ENCODE measurements around the gene FBXO47.
"Not testable (repeated sequence)": the region's sequence is repeated elsewhere in the genome, so short reads cannot be mapped to it uniquely, and the experiment has no call there.

Gene FBXO47

GRCh38 chr17:38980490-38981217, 13.5 kb upstream of the FBXO47 start:
- no peak for DNase-seq (ENCODE audit: low spot score)

DNA sequence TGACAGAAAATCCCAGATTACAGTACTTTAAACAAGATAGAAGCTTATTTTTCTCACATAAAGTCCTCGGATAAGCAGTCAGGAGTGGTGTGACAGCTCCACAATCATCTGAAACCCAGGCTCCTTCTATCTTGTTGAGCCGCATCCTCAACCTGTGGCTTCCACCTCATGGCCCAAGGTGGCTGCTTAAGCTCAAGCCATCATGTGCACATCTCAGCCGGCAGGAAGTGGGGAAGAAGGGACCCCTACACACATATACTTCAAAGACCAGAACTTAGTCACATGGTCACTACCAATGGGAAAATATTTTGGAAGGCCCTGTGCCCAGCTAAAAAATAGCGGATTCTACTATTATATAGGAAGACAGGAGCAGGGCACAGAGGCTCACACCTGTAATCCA, 11.0 kb upstream of the FBXO47 start:
- DNase-seq (ENCODE audit: low spot score) = no peak

GRCh38 chr17:38976187-38976551, 9.0 kb upstream of the FBXO47 start:
- DNase-seq (ENCODE audit: low spot score) = not testable (repeated sequence)

DNA sequence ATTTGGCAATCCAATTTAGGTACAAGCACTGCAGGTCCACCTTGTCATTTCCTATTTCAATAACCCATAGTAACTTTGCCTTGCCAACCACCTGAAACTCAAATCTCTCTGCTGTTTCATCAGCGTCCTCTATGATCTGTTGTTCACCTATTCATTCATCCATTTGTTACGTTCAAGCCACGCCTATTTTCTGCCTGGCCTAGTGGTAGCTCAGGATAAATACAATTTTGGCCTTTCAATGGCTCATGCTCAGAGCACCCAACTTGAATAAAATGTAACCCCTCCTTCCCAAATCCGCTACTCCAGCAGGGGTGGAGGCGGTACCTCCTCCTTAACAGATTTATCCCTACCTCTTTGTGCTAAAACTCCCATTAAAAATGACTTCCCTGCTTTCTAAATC, 3.6 kb upstream of the FBXO47 start:
- no peak for DNase-seq (ENCODE audit: low spot score)

- no peak for DNase-seq (ENCODE audit: low spot score)
Measured at GRCh38 chr17:38970128-38970527, 2.9 kb upstream of the FBXO47 start.

- DNase-seq (ENCODE audit: low spot score) = no peak
Measured at GRCh38 chr17:38969281-38969680, 2.1 kb upstream of the FBXO47 start.

- no peak for DNase-seq (ENCODE audit: low spot score)
Measured at GRCh38 chr17:38961413-38961812, 5.8 kb downstream of the FBXO47 start.

- no peak for DNase-seq (ENCODE audit: low spot score)
Measured at GRCh38 chr17:38960402-38960801, 6.8 kb downstream of the FBXO47 start.

DNA sequence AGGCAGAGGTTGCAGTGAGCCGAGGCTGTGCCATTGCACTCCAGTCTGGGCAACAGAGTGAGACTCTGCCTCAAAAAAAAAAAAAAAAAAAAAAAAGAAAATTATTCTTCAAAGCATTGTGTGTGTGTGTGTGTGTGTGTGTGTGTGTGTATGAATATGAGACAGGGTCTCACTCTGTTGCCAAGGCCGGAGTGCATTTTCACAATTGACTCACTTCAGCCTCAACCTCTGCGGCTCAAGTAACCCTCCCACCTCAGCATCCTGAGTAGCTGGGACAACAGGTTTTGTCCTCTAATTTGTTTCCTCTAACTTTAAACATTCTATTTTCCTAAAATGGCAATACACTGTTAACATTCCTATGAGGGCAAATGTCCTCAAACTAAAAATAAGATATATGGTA, 7.7 kb downstream of the FBXO47 start:
- DNase-seq (ENCODE audit: low spot score) = no peak

- DNase-seq (ENCODE audit: low spot score) = no peak
Measured at GRCh38 chr17:38958756-38959155, 8.4 kb downstream of the FBXO47 start.

DNA sequence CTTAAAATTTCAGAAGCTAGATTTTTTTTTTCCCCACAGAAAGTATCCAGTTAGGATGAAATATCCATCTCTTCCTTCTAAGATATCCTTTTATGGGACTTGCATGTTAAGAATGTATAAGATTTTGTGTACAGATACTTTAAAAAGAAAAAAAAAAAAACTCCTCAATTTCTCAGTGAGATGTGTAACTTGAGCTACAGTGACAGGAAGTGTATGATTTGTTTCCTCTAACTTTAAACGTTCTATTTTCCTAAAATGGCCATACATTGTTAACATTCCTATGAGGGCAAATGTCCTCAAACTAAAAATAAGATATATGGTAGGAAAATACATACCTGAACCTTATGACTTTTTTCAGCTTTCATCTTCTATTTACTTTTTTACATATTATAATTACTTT, 8.9 kb downstream of the FBXO47 start:
- no peak for DNase-seq (ENCODE audit: low spot score)

- DNase-seq (ENCODE audit: low spot score) = not testable (repeated sequence)
Measured at GRCh38 chr17:38953800-38954199, 13.4 kb downstream of the FBXO47 start.

DNA sequence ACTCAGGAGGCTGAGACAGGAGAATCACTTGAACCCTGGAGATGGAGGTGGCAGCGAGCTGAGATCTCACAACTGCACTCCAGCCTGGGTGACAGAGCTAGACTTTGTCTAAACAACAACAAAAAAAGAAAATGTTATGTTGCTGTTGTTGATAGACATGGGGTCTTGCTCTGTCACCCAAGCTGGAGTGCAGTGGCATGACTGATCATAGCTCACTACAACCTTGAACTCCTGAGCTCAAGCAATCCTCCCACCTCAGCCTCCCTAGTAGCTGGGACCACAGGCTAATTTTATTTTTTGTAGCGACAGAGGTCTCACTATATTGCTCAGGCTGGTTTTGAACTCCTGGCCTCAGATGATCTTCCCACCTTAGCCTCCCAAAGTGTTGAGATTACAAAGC, 20.0 kb downstream of the FBXO47 start:
- DNase-seq (ENCODE audit: low spot score) = no peak

DNA sequence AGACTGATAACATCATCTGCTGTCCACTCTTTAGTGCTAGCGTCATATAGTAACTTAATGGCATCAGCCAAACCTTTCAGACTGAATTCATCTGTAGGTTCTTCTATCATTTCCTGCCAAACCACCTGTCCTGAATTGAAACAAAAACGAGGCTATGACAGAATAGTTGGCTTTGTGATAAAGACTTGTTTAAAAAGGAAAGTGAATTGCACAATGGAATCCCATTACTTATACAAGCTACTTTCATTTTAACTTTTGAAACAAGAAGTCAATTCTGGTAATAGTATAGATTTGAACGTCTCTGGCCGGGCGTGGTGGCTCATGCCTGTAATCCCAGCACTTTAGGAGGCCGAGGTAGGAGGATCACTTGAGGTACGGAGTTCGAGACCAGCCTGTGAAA, 23.6 kb downstream of the FBXO47 start:
- no peak for DNase-seq (ENCODE audit: low spot score)

DNA sequence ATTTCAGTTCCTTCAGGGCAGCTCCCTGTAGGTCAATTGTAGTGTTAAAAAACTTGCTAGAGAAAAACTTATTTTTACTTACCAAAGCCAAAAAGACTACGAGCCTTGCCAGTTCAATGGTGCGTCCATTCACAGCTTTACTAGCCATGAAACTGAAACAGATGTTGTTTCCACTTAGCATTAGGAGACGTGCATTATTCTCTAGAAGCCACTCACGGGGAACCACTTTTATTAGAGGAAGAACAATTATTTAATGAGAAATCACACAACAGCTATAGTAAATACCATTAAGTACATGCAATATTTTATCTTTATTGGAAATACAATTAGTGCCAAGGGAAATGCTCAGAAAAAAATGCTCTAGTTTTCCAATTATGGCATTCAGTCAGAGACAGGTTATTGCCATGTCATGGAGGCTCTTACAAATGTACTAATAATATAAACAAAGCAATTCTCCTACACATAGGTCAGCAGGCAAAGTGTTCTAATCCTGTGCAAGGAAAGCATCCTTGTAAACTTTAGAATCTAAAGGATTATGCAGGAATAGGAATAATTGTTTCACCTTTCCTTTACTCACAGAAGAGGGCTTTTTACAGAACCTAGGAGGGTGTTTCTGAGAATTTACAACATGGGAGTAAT, 24.4 kb downstream of the FBXO47 start:
- peak; percentile 23 for DNase-seq (ENCODE audit: low spot score)

- no peak for DNase-seq (ENCODE audit: low spot score)
Measured at GRCh38 chr17:38940404-38940803, 26.8 kb downstream of the FBXO47 start.

GRCh38 chr17:38939987-38940386, 27.2 kb downstream of the FBXO47 start:
- DNase-seq (ENCODE audit: low spot score) = no peak

GRCh38 chr17:38933962-38934361, 33.2 kb downstream of the FBXO47 start:
- DNase-seq (ENCODE audit: low spot score) = not testable (repeated sequence)

DNA sequence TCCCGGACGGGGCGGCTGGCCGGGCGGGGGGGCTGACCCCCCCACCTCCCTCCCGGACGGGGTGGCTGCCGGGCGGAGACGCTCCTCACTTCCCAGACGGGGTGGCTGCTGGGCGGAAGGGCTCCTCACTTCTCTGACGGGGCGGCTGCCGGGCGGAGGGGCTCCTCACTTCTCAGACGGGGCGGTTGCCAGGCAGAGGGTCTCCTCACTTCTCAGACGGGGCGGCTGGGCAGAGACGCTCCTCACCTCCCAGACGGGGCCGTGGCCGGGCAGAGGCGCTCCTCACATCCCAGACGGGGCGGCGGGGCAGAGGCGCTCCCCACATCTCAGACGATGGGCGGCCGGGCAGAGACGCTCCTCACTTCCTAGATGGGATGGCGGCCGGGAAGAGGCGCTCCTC, 36.4 kb downstream of the FBXO47 start:
- DNase-seq (ENCODE audit: low spot score) = not testable (repeated sequence)

DNA sequence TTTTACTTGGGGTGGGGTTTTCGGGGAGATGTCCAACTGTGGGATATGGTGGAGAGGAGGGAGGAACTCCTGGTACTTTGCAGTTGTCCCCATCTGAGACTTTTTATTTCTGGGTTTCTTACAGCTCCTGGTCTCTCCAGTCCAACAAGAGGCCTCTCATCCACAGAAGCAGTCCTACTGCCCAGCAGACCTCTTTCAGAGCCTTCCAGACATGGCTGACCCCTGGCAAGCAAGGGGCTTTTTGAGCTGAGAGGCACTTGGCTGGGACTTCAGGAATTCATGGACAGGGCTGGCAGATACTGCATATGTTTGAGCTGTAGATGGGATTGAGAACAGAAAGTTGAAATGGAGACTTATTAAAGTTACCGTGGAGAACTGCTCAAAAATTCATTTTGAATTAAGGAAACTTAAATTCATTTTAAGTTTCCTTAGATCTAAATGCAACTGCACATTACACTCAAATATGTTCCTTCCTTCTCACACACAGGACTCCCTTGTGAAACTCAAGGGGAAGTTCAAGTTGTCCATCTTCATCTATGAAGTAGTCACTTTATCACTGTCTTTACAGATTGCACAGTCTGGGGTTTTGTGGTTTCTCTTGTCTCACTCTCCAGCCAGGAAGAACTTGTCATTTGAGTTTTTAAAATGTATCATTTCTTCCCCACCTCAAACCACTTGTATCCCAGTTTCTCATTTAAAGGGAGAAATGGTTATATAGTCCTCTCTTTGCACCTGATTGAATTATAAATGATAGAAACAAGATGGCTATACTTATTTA, 40.7 kb downstream of the FBXO47 start:
- no peak for DNase-seq (ENCODE audit: low spot score)

- DNase-seq (ENCODE audit: low spot score) = no peak
Measured at GRCh38 chr17:38925263-38925995, 41.8 kb downstream of the FBXO47 start, which contains the start of gene LASP1NB. TSS of gene LASP1NB (plus strand) at chr17:38925614.

- no peak for DNase-seq (ENCODE audit: low spot score)
Measured at GRCh38 chr17:38922538-38923297, 44.5 kb downstream of the FBXO47 start.
